ENCODE results near the gene DDIT3. TPM values are rescaled to one million over a fixed set of nuclear protein-coding genes. Genes with fewer than 3 reads are reported as not detected.

The DDIT3 gene
- 84.7 TPM for polyA plus RNA-seq (2013, experiment 1 of 2; ENCODE audit: insufficient read length)
- polyA plus RNA-seq (2013, experiment 2 of 2; ENCODE audit: insufficient read length): 86.6 TPM

- DNase-seq: peak; percentile 99
Observed at GRCh38 chr12:57520053-57520818, at the start of gene DDIT3. TSS of gene DDIT3 (minus strand) at chr12:57520514. CDS start at chr12:57517406, 3,108 bp downstream.

GRCh38 chr12:57569858-57570257 lies 49.5 kb upstream of the DDIT3 start:
- DNase-seq: no peak

GRCh38 chr12:57568838-57569237 lies 48.5 kb upstream of the DDIT3 start:
- DNase-seq: no peak

- DNase-seq: no peak
Observed at GRCh38 chr12:57564178-57564740, 43.9 kb upstream of the DDIT3 start.

GRCh38 chr12:57563358-57563757 lies 43.0 kb upstream of the DDIT3 start:
- DNase-seq: no peak

- peak; percentile 18 for DNase-seq
Observed at GRCh38 chr12:57561117-57561516, 40.8 kb upstream of the DDIT3 start.

GRCh38 chr12:57560516-57560915 lies 40.2 kb upstream of the DDIT3 start:
- DNase-seq: no peak

- no peak for DNase-seq
Observed at GRCh38 chr12:57558864-57559263, 38.5 kb upstream of the DDIT3 start.

- no peak for DNase-seq
Observed at GRCh38 chr12:57554897-57555296, 34.6 kb upstream of the DDIT3 start.

- no peak for DNase-seq
Observed at GRCh38 chr12:57554453-57554852, 34.1 kb upstream of the DDIT3 start.

- no peak for DNase-seq
Observed at GRCh38 chr12:57553343-57554202, 33.3 kb upstream of the DDIT3 start.

GRCh38 chr12:57552835-57553313 lies 32.6 kb upstream of the DDIT3 start:
- DNase-seq: peak; percentile 39

- no peak for DNase-seq
Observed at GRCh38 chr12:57552306-57552651, 32.0 kb upstream of the DDIT3 start.

- no peak for DNase-seq
Observed at GRCh38 chr12:57551637-57552305, 31.5 kb upstream of the DDIT3 start.

- DNase-seq: no peak
Observed at GRCh38 chr12:57550641-57551549, 30.6 kb upstream of the DDIT3 start.

- DNase-seq: no peak
Observed at GRCh38 chr12:57549909-57550640, 29.8 kb upstream of the DDIT3 start, which contains the start of gene KIF5A. TSS of gene KIF5A (plus strand) at chr12:57550044. CDS start at chr12:57550272, 228 bp downstream.

- no peak for DNase-seq
Observed at GRCh38 chr12:57549203-57549908, 29.0 kb upstream of the DDIT3 start.

- no peak for DNase-seq
Observed at GRCh38 chr12:57548488-57548887, 28.2 kb upstream of the DDIT3 start.

- DNase-seq: no peak
Observed at GRCh38 chr12:57548013-57548315, 27.6 kb upstream of the DDIT3 start.
